Kidney (tissue), 11 donors: ENCODE measurements around the gene POTEM. TPM values are rescaled to one million over a fixed set of nuclear protein-coding genes. Genes with fewer than 3 reads are reported as not detected.
"Not testable (repeated sequence)": the region's sequence is repeated elsewhere in the genome, so short reads cannot be mapped to it uniquely, and the experiment has no call there.

Experiments used
- DNase-seq, 5 donors: peaks; one replicate each; pipeline ENCODE4 v3.0.0-alpha.2; 2013 to 2020
- FAIRE-seq: peaks from 2 replicates; lab custom pipeline; 2012; peaks lifted over from hg19 to GRCh38; lab: Jason Lieb, UNC
- H3K27ac ChIP-seq, 2 donors: one replicate each; pipeline ENCODE4 v1.7.0; 2013; ENCODE audit warnings: low read depth in 2 of 2, low read length in 2 of 2, inconsistent platforms in 1 of 2
- H3K27me3 ChIP-seq: one replicate; pipeline ENCODE4 v1.7.1; 2013; ENCODE audit warnings: low read length, inconsistent platforms; ENCODE audit not compliant: control insufficient read depth, insufficient read depth
- H3K36me3 ChIP-seq, 3 donors: one replicate each; pipeline versions ENCODE4 v1.7.0 to v1.7.1; 2013; ENCODE audit warnings: low read length in 3 of 3, control low read depth in 1 of 3, inconsistent platforms in 1 of 3; ENCODE audit not compliant: insufficient read depth in 3 of 3, control insufficient read depth in 2 of 3
- H3K4me1 ChIP-seq, 3 donors: one replicate each; pipeline versions ENCODE4 v1.7.0 to v1.7.1; 2013; ENCODE audit warnings: low read length in 3 of 3, inconsistent platforms in 1 of 3, low read depth in 1 of 3; ENCODE audit not compliant: control insufficient read depth in 2 of 3, insufficient read depth in 2 of 3
- H3K4me3 ChIP-seq, 3 donors: one replicate each; pipeline versions ENCODE4 v1.7.0 to v1.8.1; 2013; ENCODE audit warnings: low read length in 3 of 3, control low read depth in 1 of 3, inconsistent platforms in 1 of 3
- H3K9ac ChIP-seq, 3 donors: one replicate each; pipeline versions ENCODE4 v1.7.0 to v1.7.1; 2013; ENCODE audit warnings: low read length in 3 of 3, control low read depth in 1 of 3, inconsistent platforms in 1 of 3
- H3K9me3 ChIP-seq, 3 donors: one replicate each; pipeline versions ENCODE4 v1.7.0 to v1.7.1; 2013; ENCODE audit warnings: low read length in 3 of 3, control low read depth in 1 of 3, inconsistent platforms in 1 of 3; ENCODE audit not compliant: control insufficient read depth in 2 of 3, insufficient read depth in 1 of 3
- intact Hi-C: fragments of 100-400 bp; cut with DNase I; formaldehyde crosslinking; loops from one replicate; pipeline ENCODE4 v1.11.1; 2022
- polyA plus RNA-seq: library from polyadenylated mRNA; stranded (reverse); fragments of 350-450 nt; fragmentation: Illumina TruSeq; extraction: RNeasy Lipid Tissue Mini Kit (QIAGEN cat#74804); gene quantifications from one replicate; pipeline ENCODE4 v1.2.3, GENCODE V29; 2014; ENCODE audit warnings: low read depth, low replicate concordance; ENCODE audit not compliant: insufficient read depth
- total RNA-seq: library from RNA; stranded (reverse); fragmentation: NEBNext Ultra II Directional; extraction: Animal tissue kit (Norgen Biotek cat#: 25700); gene quantifications from one replicate; pipeline ENCODE4 v1.2.1, GENCODE V29; 2021
- donor health status: control.
- donor health status: control.
- donor health status: DM: yes; HTN: yes; CAD: no.
- donor health status: Normal renal cell carcinoma (clear cell type).

The POTEM gene
- total and polyA plus RNA-seq, 2 donors from 2014 or later: not detected

DNA sequence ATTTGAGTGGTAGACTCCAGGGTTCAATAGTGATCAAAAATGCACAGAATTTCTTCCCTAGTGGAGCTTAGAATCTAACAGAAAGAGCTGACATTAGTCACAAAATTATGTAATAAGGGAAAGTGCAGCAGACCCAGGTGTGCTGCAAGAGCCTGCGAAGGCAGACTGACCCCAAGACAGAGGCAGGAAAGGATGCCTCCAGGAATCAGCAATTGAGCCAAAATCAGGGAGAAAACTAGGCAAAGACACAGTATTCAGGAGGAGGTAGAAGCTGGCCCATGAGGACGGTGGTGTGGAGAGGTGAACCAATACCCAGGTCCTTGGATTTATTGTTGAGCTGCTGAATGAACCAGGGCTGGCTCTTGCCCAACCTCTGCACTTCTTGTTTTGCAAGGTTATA, 76.2 kb downstream of the POTEM start:
- H3K9me3 ChIP-seq, intact Hi-C loops, H3K9ac ChIP-seq, FAIRE-seq, H3K4me1 ChIP-seq, H3K36me3 ChIP-seq, DNase-seq, H3K27ac ChIP-seq, H3K4me3 ChIP-seq, H3K27me3 ChIP-seq: not testable (repeated sequence)
